Ramos (cell line): ENCODE results near the gene SSU72.

Experiments used
- in situ Hi-C: fragments of 300-500 bp; cut with MboI; formaldehyde crosslinking; loops from one replicate; pipeline ENCODE4 v1.14.3; 2022; ENCODE audit warnings: low sequenced_read_pairs; ENCODE audit not compliant: unreplicated experiment

The SSU72 gene

DNA sequence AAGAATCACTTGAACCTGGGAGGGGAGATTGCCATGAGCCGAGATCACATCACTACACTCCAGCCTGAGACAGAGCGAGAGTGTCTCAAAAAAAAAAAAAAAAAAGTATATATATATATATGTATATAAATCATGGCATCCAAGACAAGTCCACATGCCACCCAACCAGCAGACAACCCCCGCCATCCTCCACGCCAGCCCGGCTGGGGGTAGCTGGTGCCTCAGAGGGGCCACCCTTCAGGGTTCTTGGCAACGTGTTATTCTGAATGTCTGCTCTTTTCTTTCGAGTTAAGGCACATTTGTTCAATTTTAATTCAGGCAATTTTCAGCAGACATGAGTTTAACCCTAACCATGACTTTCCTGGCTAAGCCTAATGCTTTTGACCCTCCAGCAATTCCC is 24.6 kb downstream of the SSU72 start:
- in situ Hi-C loops, result no loop called here

DNA sequence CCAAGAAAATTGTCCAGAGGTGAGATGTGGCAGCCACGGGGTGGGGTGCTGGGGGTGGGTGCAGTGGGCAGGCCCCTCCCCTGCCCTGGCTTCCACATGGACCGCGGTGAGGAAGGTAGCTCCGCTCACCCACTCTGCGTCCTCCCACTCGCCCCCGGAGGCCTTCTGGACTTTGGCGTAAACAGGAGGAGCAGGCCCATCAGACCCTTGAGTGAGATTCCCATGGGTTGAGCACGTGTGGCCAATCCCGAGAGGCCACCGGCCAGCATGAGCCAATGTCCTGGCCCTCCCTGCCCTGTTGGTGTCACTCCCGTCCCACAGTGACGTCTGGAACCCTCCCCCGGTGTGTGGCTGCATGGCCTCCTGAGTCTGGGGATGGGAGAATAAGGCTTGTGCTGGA is 26.1 kb downstream of the SSU72 start:
- in situ Hi-C loops, result no loop called here

DNA sequence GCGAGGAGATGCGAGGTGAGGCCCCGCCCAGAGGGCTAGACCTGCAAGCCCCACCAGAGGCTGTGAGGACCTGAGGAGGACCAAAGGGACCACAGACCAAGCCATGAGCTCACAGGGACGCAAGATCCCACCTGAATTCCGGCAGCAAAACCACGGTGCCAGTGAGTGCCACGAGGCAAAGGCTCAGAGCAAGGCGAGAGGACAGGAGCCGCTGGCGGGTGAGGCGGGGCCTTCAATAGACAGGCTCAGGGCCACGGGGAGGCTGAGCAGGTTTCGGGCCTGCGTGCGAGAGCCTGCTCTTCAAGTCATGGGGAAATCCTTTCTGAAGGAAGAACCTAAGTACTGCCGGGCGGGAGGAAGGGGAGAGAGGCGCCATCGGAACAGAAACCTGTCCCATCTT is 27.2 kb downstream of the SSU72 start:
- in situ Hi-C loops, result no loop called here

DNA sequence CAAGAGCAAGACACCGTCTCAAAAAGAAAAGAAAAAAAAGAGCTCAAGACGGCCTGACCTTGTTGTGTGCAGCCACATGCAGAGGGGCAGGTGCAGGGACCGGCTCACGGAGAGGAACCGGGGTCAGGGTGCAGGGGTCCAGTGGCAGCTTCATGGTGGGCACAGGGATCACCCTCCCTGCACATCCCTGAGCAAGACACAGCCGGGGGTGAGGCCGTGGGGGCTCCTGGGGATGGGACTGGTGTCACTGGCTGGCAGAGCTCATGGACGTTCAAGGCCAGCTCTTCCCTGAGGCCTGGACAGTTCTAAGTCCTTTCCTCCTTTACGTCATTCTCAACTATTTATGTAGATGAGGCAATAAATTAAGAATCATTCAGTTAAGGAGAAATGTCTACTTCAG is 27.7 kb downstream of the SSU72 start:
- in situ Hi-C loops, result no loop called here

DNA sequence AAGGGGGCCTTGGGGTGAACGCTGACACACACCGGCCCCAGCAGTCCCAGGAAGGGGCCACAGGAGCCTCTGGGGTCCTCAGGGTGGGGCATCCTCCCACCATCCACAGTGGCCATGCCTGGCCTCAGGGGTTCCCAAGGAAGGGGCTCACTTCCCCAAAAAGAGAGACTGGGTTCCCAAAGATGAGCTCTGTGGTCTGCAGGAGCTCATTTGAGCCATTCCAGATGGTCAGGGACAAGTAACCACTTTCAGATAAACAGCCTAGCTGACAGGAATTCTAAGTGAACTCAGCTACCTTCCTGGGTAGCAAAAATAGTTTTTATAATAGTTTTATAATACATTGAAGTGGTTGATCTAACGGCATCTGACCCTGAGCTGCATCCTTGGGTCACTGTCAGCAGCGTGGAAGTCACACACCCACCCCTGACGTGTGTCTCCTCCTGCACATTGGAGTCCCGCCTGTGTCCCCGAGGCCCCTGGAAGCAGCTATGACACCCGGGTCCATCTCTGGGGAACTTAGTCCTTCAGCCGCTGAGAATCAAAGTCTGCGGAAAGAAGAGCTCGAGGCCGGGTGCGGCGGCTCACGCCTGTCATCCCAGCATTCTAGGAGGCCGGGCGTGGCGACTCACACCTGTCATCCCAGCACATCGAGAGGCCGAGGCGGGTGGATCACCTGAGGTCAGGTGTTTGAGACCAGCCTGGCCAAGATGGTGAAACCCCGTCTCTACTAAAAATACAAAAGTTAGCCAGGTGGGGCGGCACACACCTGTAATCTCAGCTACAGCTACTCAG is 28.5 kb downstream of the SSU72 start:
- in situ Hi-C loops, result no loop called here

DNA sequence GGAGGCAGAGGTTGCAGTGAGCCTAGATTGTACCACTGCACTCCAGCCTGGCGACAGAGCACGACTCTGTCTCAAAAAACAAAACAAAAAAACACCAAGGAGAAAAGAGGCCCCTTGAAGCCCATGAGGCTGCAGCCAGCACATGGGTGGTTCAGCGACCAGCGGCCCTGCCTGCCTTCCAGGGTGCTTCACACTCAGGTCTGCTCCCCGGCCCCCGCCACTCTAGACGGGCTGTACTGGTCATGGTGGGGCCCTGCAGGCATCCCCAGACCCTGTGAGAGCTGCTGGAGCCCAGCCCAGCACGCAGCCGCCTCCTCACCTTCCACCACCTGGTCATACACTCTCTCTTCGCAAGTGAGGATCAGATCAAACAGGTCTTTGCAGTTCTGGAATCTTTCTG is 30.1 kb downstream of the SSU72 start:
- in situ Hi-C loops, result no loop called here

DNA sequence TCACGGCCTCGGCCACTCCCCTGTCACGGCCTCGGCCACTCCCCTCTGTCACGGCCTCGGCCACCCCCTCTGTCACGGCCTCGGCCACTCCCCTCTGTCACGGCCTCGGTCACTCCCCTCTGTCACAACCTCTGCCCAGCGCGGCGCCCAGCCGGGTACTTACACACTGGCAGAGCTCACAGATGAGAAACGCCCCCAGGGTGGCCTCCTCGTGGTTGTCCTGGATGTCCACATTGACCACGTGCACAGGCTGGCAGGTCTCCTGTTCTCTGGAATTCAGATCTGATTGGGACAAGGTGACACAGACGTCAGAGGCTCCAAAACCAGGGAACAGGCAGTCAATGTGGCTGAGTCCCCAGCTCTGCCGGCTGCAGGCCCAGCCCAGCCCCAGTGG is 31.0 kb downstream of the SSU72 start:
- in situ Hi-C loops, result no loop called here

DNA sequence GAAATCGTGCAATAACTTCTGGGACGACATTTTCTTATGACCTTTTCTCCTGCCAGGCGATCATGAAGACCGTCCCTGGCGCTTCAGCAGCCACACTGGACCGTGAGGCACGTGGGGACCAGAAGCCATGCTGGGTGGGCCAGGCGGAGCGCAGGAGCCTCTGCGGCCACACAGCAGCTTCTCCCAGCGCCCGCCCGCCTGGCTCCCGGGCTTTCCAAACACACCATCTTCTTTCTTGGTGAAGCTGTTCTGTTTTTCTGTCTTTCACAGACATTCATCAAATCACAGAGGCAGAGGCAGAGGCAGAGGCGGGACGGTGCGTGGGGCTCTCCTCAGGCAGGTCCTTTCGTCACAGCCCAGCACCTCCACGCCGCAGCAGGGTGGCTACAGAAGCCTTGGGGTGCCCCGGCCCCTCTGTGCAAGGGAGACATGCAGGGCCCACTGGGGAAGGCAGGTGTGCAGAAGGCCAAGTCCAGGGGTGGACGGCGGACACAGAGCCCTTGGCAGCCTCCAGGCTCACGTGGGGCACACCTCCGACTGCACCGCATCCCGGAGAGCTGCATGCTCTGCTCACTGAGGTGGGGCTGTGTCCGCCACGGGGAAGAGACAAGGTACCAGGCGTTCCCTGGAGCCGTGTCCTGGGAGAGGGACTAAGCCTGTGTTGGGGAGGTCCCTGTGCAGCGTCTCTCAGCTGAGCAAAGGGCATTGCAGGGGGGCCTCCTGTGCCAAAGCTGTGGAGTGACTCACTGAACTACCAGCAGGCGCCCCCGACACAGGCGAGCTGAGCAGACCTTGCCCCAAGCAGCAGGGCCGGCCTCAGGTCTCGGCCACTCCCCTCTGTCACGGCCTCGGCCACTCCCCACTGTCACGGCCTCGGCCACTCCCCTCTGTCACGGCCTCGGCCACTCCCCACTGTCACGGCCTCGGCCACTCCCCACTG is 31.6 kb downstream of the SSU72 start:
- in situ Hi-C loops, result no loop called here

DNA sequence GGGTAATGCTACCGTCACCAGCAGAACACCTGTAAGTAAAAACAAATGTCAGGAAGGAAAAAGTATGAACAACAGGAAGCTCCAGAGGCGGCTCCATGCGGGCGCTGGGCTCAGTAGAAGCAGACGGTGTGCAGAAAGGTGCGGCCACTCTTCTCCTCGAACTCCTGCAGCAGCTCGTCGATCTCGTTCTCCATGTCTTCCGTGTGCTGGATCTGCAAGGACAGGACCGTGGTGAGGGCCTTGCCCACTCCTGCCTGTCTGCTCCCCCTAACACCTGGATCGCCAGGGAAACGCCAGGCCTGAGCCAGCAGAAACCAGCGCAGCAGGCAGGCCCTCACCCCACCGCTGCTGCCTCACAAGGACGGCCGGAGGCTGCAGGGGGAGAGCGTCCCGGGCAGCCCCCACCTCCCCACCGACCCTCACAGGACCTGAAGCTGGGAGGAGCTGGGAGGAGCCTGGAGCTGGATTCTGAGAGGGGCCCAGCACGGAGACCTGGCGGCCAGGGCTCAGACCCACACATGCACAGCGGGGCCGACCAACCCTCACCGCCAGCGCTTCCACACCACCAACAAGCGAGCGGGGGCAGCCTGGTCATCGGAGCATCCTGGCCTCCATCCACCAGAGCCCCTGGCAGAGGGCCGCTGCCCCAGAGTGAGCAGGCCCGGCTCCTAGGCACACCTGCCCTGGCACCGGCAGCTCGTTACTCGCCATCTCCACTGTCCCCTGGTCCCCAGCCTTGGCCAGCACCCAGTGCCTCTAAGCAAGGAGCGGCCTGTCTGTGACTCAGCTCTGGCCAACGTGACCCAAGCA is 32.5 kb downstream of the SSU72 start:
- in situ Hi-C loops, result no loop called here

DNA sequence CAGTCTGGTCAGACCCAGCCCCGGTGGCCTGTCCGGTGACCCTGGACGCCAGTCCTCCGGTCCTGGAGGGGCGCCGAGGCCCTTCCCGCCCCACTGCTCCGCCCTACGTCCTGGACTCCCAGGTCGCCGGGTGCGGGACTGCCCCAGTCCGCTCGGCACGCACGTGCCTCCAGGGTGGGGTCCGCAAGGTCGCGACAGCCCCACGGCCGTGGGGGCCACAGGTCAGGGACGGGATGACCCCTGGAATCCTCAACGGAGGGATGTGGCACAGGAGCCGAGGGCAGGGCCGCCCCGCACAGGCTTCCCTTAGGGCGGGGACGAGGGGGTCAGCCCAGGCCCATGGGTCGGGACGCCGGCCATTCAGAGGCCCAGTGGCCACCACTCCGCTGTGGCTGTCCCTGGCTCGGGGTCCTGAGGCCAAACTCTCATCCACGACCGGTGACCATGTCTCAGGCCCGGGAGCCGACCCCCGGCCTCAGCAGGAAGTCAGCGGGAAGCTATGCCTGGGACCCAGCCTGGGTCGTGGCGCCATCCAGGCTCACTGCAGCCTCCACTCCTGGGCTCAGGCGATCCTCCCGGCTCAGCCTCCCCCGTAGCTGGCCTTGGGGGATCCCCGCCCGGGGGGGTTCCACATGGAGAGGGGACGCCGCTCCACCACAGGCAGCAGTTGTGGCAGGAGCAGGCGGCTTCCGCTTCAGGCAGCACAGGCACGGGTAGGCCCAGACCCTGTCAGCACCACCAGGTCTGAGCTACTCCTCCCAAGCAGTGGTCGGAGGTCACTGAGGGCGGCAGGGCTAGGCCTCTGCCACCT is 33.6 kb downstream of the SSU72 start:
- in situ Hi-C loops, result no loop called here

DNA sequence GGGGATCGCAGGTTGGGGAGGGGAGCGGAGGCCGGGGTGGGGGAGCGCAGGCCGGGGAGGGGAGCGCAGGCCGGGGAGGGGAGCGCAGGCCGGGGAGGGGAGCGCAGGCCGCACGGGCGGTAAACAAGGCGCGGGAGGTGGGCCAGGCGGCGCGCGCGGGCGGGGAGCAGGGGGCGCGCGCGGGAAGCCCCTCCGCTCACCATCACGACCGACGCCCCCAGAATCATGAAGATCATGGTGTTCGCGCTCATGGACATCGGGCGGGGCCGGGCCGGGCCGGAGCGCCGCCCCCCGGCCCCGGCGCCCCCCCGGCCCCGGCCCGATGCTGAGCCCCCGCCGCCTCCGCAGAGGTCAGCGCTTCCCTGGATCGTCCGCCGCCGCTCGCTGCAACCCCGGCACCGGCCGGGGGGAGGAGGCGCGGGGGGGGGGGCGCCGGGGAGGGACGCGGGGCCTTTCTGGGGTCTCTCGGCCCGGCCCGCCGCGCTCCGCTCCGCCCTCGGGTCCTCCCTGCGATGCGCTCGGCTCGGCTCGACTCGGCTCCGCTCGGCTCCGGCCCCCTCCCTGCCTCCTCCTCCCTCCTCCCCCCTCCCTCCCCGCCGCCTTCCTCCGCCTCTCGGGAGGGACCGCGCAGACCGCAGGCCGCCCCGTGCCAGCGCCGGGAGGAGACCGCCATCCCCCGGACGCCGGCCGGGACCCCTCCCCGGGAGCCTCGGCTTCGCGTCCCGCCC is 34.4 kb downstream of the SSU72 start, which contains the start of gene TMEM240:
TMEM240 (minus strand) TSS at position 535 of the 728 bp plus-strand sequence; CDS start at position 257, 278 bp downstream.
- in situ Hi-C loops, result no loop called here

DNA sequence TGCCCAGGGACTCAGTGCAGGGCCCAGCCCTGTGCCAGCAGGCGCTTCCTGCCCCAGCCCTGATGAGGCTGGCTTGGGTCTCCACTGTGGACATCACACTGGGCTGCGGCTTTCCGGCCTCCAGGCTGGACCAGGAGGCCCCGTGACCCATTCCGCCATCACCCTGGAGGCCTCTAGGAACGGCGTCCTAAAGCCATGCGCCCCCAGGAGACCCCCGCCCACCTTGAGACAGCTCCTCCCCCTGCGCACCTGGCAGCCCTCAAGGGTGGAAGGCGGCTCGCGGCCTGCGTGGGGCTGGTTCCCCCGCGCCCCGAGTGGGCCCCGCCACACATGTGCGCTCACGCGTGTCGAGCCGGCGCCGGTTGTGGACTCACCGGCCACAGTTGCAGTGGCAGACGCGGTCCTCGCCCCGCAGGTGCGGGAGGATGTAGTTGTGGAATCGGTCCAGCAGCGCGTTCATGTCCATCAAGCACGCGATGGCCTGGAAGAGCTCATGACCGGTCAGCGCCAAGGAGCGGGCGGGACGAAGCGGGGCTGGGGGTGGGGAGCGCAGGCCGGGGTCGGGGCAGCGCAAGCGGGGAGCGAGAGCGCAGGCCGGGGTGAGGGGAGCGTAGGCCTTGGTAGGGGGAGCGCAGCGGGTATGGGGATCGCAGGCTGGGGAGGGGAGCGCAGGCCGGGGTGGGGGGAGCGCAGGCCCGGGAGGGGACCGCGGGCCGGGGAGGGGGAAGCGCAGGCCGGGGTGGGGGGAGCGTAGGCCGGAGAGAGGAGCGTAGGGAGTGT is 35.2 kb downstream of the SSU72 start:
- in situ Hi-C loops, result no loop called here

DNA sequence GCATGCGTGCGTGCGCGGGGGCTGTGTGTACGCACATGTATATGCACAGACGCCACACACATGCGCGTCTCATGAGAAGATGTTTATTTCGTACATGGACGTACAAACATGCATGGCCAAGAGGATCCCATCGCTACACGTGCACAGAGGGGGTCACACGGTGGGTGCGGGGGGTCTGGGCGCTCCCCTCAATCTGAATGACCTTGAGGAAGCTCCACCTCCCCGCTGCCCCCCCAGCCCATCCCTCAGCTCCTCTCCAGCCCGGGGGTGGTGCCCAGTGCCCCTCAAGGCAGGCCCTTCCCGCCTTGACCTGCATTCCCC is 35.7 kb downstream of the SSU72 start:
- in situ Hi-C loops, result no loop called here

DNA sequence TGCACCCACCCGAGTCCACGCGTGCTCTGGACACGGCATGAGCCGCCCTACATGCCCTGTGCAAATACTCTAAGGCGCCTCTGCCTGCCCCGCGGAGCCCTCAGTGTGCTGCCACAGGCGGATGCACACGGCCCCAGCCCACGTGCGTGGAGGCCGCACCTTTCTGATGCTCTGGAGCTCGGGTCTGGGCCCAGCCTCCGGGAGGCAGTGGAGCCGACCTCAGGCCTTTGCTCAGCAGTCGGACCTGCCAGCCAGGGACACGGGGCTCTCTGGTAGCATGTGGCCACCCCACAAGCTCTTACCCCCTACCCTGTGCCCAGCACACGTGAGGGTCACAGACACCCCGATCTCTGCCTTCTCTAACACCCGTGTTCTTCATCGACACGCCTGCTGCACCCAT is 36.3 kb downstream of the SSU72 start:
- in situ Hi-C loops, result no loop called here

DNA sequence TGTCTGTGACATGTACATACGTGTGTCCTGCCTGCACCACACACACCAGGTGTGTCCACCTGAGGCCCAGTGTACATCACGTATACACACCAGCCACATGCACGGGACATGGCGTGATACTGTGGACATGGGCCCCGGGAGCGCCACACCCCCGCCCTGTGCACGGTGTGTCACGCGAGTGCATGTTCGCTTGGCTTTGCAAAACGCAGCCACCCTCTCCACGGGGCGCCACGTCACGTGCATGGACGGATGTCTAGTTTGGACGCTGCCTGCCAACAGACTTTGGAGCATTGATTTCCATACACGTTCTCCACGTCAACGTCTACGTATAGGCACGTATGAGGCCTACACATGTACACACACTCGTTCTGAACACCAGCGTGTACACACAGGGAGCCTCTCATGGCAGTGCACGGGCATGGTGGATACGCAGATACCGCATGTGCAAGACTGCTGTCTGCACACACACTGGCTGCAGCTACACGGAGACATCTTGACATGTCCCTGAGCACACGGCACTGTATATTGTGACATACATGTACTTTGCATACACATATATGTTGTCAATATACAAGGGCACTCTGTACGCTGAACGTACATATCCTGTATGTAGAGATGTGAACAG is 36.9 kb downstream of the SSU72 start:
- in situ Hi-C loops, result no loop called here

DNA sequence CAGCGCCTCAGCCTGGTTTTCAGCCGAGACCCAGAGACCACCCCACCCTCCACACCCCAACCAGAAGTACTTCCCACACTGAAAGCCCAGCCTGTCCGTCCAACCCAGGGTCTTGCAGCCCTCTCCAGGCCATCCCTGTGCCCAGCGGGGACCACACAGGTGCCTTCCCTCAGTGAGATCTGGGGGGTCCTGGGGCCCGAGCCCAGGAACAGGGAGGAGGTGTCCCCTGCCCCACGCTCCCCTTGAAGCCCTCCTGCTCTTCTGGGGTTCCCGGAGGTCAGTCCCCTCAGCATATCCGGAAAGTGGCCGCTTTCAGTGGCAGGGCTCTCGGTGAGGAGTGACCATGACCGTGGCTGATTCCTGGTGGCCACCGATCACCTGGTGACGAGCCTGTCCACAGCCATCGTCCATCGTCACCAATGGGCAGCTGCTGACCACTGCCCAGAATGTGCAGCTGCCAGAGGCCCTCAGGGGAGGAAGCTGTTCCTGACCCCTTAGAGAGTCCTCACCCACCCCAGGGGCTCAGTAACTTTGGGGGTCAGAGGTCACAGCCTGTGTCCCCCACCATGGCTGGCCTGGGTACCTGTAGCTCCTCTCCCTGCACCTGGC is 37.6 kb downstream of the SSU72 start:
- in situ Hi-C loops, result no loop called here

DNA sequence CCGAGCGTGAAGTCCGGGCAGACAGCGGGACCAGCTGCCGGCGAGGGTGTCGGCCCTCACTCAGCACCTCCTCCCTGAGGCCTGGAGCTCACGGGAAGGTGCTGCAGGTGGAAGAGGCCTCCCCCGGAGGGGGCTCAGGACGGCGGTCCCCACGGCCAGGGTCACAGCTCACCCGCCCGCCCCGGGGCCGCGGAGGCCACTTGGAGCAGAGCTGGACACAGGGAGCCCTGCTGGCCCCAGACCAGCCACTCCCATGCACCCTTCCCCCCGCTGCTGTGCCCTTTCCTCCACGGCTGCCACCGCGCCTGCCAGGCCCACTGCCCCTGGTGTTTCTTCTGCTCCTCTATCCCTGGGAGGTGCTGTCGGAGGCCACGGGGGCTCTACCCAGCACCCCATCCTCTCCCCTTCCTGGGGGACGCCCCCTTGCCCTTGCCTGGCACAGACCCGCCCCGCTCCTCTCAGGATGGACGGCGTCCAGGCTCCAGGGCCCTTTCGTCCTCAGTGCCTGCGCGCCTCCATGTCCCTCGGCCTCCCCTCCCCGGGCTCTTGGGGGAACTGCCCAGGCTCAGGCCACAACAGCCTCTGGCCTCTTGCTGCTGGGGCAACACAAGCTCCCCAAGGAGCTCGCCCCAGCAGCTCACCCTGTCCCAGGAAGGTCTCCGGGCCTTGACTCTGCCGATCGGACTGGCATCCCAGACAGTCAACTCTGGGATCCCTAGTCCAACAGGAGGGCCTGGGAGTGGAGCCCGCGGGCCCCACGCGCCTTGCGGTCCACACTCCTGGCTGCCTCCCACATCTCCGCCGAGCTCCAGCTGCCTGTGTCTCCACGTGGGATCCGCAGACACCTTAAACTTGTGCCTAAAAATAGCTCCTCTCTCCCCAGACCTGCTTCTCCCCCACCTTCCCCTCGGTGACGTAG is 38.4 kb downstream of the SSU72 start:
- in situ Hi-C loops, result no loop called here
